ENCODE measurements around the gene MB21D2.
"Not testable (repeated sequence)": the region's sequence is repeated elsewhere in the genome, so short reads cannot be mapped to it uniquely, and the experiment has no call there.

MB21D2 gene

DNA sequence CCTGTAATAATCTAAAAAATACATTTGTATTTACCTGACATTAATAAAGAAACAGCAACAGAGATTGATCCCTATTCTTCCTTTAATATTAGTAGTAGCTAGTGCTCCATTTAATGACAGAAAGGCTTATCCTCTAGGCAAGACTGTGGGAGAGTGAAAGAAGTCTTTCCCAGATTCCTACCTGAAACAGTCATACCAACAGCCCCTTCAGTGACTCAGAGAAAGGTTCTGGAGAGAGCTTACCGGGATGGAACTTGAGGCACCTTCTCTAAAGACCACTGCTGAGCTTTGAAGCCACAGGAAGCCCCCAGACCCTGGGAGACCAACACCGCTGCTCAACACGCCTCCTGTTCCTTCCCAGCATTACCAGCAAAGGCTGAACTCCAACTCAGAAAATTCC, 123.4 kb downstream of the MB21D2 start:
- no peak for DNase-seq

DNA sequence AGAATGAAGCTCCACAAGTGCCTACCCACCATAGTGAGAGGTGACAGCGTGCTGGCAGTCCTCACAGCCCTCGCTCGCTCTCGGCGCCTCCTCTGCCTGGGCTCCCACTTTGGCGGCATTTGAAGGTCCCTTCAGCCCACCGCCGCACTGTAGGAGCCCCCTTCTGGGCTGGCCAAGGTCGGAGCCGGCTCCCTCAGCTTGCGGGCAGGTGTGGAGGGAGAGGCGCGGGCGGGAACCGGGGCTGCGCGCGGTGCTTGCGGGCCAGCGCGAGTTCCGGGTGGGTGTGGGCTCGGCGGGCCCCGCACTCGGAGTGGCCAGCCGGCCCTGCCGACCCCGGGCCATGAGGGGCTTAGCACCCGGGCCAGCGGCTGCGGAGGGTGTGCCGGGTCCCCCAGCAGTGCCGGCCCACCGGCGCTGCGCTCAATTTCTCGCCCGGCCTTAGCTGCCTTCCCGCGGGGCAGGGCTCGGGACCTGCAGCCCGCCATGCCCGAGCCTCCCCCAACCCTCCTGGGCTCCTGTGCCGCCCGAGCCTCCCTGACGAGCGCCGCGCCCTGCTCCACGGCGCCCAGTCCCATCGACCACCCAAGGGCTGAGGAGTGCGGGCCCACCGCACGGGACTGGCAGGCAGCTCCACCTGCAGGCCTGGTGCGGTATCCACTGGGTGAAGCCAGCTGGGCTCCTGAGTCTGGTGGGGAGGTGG, 128.7 kb downstream of the MB21D2 start:
- not testable (repeated sequence) for DNase-seq

DNA sequence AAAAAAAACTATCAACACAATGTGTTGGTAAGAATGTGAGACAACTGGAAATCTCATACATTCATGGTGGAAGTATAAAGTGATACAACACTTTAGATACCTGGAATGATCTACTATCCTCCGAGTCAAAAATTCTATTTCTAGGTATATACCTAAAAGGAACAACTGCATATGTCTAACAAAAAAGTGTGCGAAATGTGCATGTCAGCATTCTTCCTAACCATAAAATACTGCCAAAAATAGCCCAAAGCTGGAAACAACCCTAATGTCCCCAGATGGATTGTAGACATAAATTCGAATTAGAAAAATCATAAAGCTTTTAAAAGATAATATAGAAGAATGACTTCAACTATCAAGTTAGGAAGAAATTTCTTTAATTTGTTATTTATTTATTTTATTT, 139.1 kb downstream of the MB21D2 start:
- DNase-seq, result no peak

DNA sequence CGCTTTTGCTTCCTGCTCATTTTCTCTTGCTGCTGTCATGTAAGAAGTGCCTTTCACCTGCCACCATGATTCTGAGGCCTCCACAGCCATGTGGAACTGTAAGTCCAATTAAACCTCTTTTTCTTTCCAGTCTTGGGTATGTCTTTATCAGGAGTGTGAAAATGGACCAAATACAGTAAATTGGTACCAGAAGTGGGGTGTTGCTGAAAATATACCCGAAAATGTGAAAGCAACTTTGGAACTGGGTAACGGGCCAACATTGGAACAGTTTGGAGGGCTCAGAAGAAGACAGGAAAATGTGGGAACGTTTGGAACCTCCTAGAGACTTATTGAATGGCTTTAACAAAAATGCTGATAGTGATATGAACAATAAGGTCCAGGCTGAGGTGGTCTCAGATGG, 143.3 kb downstream of the MB21D2 start:
- DNase-seq, result not testable (repeated sequence)

DNA sequence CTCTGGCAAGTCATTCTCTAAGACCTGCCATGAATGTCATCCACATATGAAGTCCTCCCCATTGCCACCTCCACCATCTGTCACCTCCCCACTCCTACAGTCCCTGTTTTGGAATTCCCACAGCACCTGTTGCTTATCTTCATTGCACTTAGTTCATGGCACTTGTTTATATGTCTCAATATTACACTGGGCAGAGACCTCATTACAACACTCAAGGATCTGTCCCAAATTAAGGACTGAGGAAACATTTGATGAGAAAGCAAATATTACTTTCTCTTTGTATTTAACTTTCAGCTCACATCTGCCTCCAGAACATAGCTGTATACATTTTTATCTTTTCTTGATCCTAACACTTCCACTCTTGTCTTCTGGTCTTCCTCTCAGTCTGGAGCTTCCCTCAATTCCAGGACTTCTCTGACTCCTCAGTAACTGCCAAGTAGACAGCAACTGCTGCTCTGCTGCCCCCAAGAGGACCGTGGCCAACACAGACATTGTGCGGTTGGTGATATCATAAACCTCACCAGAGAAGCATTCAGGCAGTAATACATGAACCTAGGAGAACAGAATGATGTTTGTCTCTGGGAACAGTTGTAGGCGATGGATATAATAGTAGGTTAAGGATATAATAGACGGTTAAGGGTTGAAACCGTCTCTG, 145.3 kb downstream of the MB21D2 start:
- no peak for DNase-seq

DNA sequence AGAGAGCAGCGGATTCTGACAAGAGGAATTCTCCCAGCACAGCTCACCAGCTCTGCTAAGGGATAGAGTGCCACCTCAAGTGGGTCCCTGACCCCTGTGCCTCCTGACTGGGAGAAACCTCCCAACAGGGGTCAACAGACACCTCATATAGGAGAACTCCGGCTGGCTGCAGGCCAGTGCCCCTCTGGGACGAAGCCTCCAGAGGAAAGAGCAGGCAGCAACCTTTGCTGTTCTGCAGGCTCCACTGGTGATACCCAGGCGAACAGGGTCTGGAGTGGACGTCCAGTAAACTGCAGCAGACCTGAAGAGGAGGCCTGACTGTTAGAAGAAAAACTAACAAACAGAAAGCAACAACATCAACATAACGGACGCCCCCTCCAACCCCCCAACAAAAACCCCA, 159.0 kb downstream of the MB21D2 start:
- no peak for DNase-seq

DNA sequence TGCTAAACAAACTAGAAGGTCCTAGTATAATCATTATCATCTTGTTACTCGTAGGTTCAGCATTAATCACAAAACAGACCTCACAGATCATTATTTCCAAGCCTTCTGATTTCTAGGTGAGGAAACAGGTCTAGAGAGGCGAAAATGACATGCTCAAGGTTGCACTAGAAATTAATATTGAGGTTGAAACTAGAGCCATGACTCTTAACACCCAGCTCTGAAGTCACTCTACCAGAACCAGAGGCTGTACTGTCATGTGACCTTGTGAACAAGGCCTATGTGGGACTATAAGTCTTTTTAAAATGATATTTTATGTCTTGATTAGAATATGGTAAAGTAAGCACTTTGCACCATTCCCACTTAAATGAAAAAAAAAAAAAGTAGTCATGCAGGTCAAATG, 166.5 kb downstream of the MB21D2 start:
- no peak for DNase-seq

DNA sequence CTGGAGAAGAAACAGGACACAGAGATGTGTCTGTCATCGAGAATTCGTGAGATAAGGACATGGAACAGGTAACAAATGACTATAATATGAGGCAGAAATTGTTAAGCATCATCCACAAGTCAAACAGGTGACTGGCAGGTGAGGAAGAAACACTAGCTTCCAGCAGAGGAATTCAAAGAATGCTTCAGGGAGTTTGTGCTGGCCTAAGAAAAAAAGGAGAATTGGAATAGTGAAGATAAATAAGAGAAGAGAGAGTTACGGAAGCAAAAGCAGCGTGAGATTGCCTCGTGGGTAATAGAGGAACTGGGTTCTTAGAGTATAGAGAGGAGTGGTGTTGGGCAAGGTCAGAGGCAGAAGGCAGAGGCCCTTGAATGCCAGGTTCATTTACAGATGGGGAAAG, 167.5 kb downstream of the MB21D2 start:
- DNase-seq, result no peak

DNA sequence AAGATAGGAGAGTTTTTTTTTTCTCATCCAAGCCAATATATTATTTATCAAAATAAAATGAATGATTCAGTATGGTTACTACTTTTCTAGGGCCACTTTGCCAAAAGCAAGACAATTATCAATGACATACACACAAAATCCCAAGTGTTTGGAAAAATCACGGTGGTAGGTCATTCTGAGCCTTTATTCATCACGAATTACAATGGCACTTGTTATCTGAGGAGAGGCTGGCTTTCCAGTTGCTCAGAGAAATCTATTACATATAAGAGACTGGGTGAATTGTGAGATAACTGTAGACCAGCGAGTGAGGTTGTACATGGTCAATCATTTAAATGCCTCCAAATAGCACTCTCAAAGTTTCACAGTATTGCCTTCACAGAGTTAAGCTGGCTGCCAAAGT, 169.9 kb downstream of the MB21D2 start:
- DNase-seq, result no peak

DNA sequence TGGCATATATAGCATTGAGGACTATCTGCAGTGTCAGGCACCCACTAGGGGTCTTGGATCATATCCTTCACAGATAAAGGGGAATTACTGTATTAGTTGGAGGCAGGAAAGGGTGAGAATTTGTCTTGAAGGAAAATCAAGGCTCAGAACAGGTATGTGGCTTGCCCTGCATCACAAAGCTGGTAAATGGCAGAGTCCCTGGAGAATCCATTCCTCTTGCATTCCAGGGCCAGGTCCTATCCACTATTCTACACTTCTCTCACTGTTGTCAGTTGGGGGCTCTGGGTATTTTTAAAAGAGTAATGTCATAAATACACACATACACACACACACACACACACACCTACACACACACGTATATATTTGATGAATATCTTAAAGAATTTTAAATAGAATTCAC, 170.5 kb downstream of the MB21D2 start:
- no peak for DNase-seq

Data from activated CD8-positive, alpha-beta memory T cell treated with anti-CD3 and anti-CD28 coated beads for 24 hours (primary cell).